H9 (cell line): ENCODE results near the gene CMSS1. TPM values are rescaled to one million over a fixed set of nuclear protein-coding genes. Genes with fewer than 3 reads are reported as not detected.

Experiments used
- DNase-seq: peaks from one replicate; pipeline ENCODE4 v3.0.0-alpha.2; 2017
- H2AFZ ChIP-seq: one replicate; pipeline ENCODE4 v1.6.1; 2013; ENCODE audit warnings: mild to moderate bottlenecking, low read length, control low read depth, moderate library complexity
- H2AK5ac ChIP-seq: 2 replicates; pipeline ENCODE4 v1.6.1; 2013; ENCODE audit warnings: low read length, control low read depth, mixed read lengths; ENCODE audit not compliant: insufficient read length
- H2BK120ac ChIP-seq: one replicate; pipeline ENCODE4 v1.6.1; 2013; ENCODE audit warnings: low read depth, mild to moderate bottlenecking, low read length, control low read depth, inconsistent platforms; ENCODE audit not compliant: poor library complexity, severe bottlenecking
- H2BK12ac ChIP-seq: 2 replicates; pipeline ENCODE4 v1.6.1; 2013; ENCODE audit warnings: low read length, control low read depth, mixed read lengths, low read depth; ENCODE audit not compliant: insufficient read length
- H2BK15ac ChIP-seq: 2 replicates; pipeline ENCODE4 v1.6.1; 2013; ENCODE audit warnings: low read depth, low read length, control low read depth
- H2BK20ac ChIP-seq: one replicate; pipeline ENCODE4 v1.6.1; 2013; ENCODE audit warnings: low read depth, mild to moderate bottlenecking, low read length, control low read depth, inconsistent platforms; ENCODE audit not compliant: poor library complexity, severe bottlenecking
- H2BK5ac ChIP-seq: 2 replicates; pipeline ENCODE4 v1.6.1; 2013; ENCODE audit warnings: low read length, control low read depth, mixed read lengths; ENCODE audit not compliant: insufficient read length
- H3K14ac ChIP-seq: 2 replicates; pipeline ENCODE4 v1.6.1; 2013; ENCODE audit warnings: low read length, control low read depth; ENCODE audit not compliant: insufficient read depth
- H3K18ac ChIP-seq: 2 replicates; pipeline ENCODE4 v1.6.1; 2013; ENCODE audit warnings: low read depth, mild to moderate bottlenecking, mixed read lengths, low read length, control low read depth; ENCODE audit not compliant: insufficient read length
- H3K23ac ChIP-seq: 2 replicates; pipeline ENCODE4 v1.6.1; 2013; ENCODE audit warnings: low read length, control low read depth, mixed read lengths, low read depth; ENCODE audit not compliant: insufficient read length
- H3K23me2 ChIP-seq: 2 replicates; pipeline ENCODE4 v1.6.1; 2013; ENCODE audit warnings: low read depth, mild to moderate bottlenecking, mixed read lengths, low read length, control low read depth; ENCODE audit not compliant: insufficient read length, poor library complexity, severe bottlenecking
- H3K27ac ChIP-seq: 2 replicates; pipeline ENCODE4 v1.5.1; 2013; ENCODE audit warnings: low read length, control low read depth, mixed read lengths, low read depth; ENCODE audit not compliant: insufficient read length
- H3K27me3 ChIP-seq: 2 replicates; pipeline ENCODE4 v1.6.1; 2013; ENCODE audit warnings: low read length, control low read depth, inconsistent platforms; ENCODE audit not compliant: insufficient read depth
- H3K4ac ChIP-seq: 2 replicates; pipeline ENCODE4 v1.6.1; 2013; ENCODE audit warnings: low read depth, mild to moderate bottlenecking, control low read depth, inconsistent platforms, low read length, moderate library complexity
- H3K4me1 ChIP-seq: 2 replicates; pipeline ENCODE4 v1.6.1; 2013; ENCODE audit warnings: low read length, control low read depth, inconsistent platforms; ENCODE audit not compliant: insufficient read depth
- H3K4me2 ChIP-seq: 2 replicates; pipeline ENCODE4 v1.6.1; 2013; ENCODE audit warnings: low read length, control low read depth, mixed read lengths; ENCODE audit not compliant: insufficient read length, insufficient read depth
- H3K56ac ChIP-seq: 2 replicates; pipeline ENCODE4 v1.6.1; 2013; ENCODE audit warnings: low read depth, mild to moderate bottlenecking, mixed read lengths, low read length, control low read depth; ENCODE audit not compliant: insufficient read length
- H3K79me1 ChIP-seq: 2 replicates; pipeline ENCODE4 v1.6.1; 2013; ENCODE audit warnings: low read depth, mild to moderate bottlenecking, moderate library complexity, low read length, control low read depth, inconsistent platforms; ENCODE audit not compliant: insufficient read depth, poor library complexity, severe bottlenecking
- H3K79me2 ChIP-seq: 2 replicates; pipeline ENCODE4 v1.6.1; 2013; ENCODE audit warnings: low read length, control low read depth, inconsistent platforms; ENCODE audit not compliant: insufficient read depth
- H3K9ac ChIP-seq: 2 replicates; pipeline ENCODE4 v1.6.1; 2013; ENCODE audit warnings: low read length, control low read depth, mixed read lengths; ENCODE audit not compliant: insufficient read length; ENCODE audit errors: extremely low read depth
- H3K9me3 ChIP-seq: one replicate; pipeline ENCODE4 v1.6.1; 2013; ENCODE audit warnings: low read depth, low read length, inconsistent platforms; ENCODE audit not compliant: control insufficient read depth
- H3T11ph ChIP-seq: one replicate; pipeline ENCODE4 v1.6.1; 2013; ENCODE audit warnings: mild to moderate bottlenecking, low read length, control low read depth, inconsistent platforms
- H4K20me1 ChIP-seq: one replicate; pipeline ENCODE4 v1.6.1; 2013; ENCODE audit not compliant: control insufficient read depth, insufficient read length, insufficient read depth
- H4K5ac ChIP-seq: 2 replicates; pipeline ENCODE4 v1.6.1; 2013; ENCODE audit warnings: low read depth, mild to moderate bottlenecking, mixed read lengths, low read length, control low read depth; ENCODE audit not compliant: insufficient read length
- H4K8ac ChIP-seq: replicated peaks from 2 replicates; pipeline ENCODE4 v1.6.1; 2013; ENCODE audit warnings: low read length, control low read depth, mixed read lengths, low read depth; ENCODE audit not compliant: insufficient read length
- H4K91ac ChIP-seq: 2 replicates; pipeline ENCODE4 v1.6.1; 2013; ENCODE audit warnings: low read depth, mild to moderate bottlenecking, moderate library complexity, mixed read lengths, low read length, control low read depth; ENCODE audit not compliant: insufficient read length
- H3K27ac Mint-ChIP-seq, 3 experiments: 2 replicates in 2 of 3; 3 replicates in 1 of 3; pipeline ENCODE4 v1.8.0; 2020 to 2021; ENCODE audit warnings: mixed read lengths in 3 of 3, mild to moderate bottlenecking in 1 of 3, moderate library complexity in 1 of 3
- H3K27me3 Mint-ChIP-seq: 2 replicates; pipeline ENCODE4 v1.8.0; 2021; ENCODE audit warnings: low read depth, mild to moderate bottlenecking, moderate library complexity, mixed read lengths
- H3K36me3 Mint-ChIP-seq, 3 experiments: 2 replicates in 2 of 3; 3 replicates in 1 of 3; pipeline ENCODE4 v1.8.0; 2020 to 2021; ENCODE audit warnings: low read depth in 3 of 3, mixed read lengths in 3 of 3; ENCODE audit not compliant: insufficient read depth in 1 of 3
- H3K4me1 Mint-ChIP-seq, 2 experiments: 2 replicates each; pipeline ENCODE4 v1.8.0; 2020; ENCODE audit warnings: mixed read lengths in 2 of 2
- H3K4me3 Mint-ChIP-seq, 2 experiments: 2 replicates in 1 of 2; 3 replicates in 1 of 2; pipeline ENCODE4 v1.8.0; 2020 to 2021; ENCODE audit warnings: mild to moderate bottlenecking in 2 of 2, mixed read lengths in 2 of 2, moderate library complexity in 1 of 2
- H3K9me3 Mint-ChIP-seq, 2 experiments: 2 replicates in 1 of 2; 3 replicates in 1 of 2; pipeline ENCODE4 v1.8.0; 2020; ENCODE audit warnings: mild to moderate bottlenecking in 2 of 2, mixed read lengths in 2 of 2, moderate library complexity in 1 of 2
- CTCF ChIP-seq: fragments of 200-600 bp; sonication (generic); conservative IDR thresholded peaks from 3 replicates; pipeline ENCODE4 v1.8.0; 2021; ENCODE audit warnings: antibody characterized with exemption, mild to moderate bottlenecking
- WGBS: extraction: QIAGEN DNeasy Blood & Tissue Kit; methylation state at CpG from one replicate; pipeline ENCODE4 v1.1.7; 2013; ENCODE audit warnings: missing lambda C conversion rate, low lambda C conversion rate, mixed read lengths; ENCODE audit not compliant: insufficient read length; ENCODE audit errors: extremely low coverage; 5-methylcytosine and 5-hydroxymethylcytosine counted together
- total RNA-seq: library from RNA; stranded (reverse); gene quantifications from 2 replicates; pipeline ENCODE4 v1.2.1, GENCODE V29; 2021

CMSS1 gene
- total RNA-seq, 1 experiment from 2014 or later: 61.8 TPM

DNA sequence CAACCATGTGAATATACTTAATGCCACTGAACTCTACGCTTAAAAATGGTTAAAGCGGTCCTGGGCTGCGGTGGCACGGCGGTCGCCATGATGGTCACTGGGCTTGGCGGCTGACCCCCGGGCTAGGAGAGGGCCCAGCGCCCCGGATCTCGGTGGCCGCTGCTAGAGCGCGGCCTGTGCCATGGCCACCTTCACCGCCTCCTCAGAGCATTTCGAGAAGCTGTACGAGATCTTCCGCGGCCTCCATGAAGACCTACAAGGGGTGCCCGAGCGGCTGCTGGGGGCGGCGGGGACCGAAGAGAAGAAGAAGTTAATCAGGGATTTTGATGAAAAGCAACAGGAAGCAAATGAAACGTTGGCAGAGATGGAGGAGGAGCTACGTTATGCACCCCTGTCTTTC, 407.5 kb downstream of the CMSS1 start:
- H3K27me3 Mint-ChIP-seq: no peaks in the 10 kb centered on the region; the same call in 1 of the 2 replicates
- WGBS: no CpG with 5 or more reads among the region's 26 CpGs

More for the DNA sequence above, 407.5 kb downstream of the CMSS1 start:
- no peak overlapping the region for H3K4me3 Mint-ChIP-seq
- Histone ChIP-seq H3K4ac (no peak overlapping the region), H2BK120ac (no peak overlapping the region), H3K27ac (no peak overlapping the region), H3K4me1 (no peaks in the 10 kb centered on the region), H4K8ac (no peak overlapping the region), H3K4me2 (no peak overlapping the region), H3K9me3 (no peaks in the 10 kb centered on the region), H3K79me1 (no peaks in the 10 kb centered on the region), H2AFZ (no peak overlapping the region), H2BK20ac (no peak overlapping the region), H3K27me3 (no peaks in the 10 kb centered on the region), H2BK5ac (no peak overlapping the region), H3T11ph (no peak overlapping the region), H3K23ac (no peak overlapping the region), H4K20me1 (no peaks in the 10 kb centered on the region), H3K79me2 (no peaks in the 10 kb centered on the region), H2AK5ac (no peak overlapping the region), H2BK15ac (no peak overlapping the region), H3K18ac (no peak overlapping the region), H4K91ac (no peak overlapping the region), H3K56ac (no peak overlapping the region), H3K9ac (no peak overlapping the region), H3K23me2 (no peaks in the 10 kb centered on the region), H3K14ac (no peak overlapping the region), H4K5ac (no peak overlapping the region), H2BK12ac (no peak overlapping the region)
- H3K9me3 Mint-ChIP-seq: peaks cover 9 to 14% of the 10 kb centered on the region in 2 experiments
- no peak for TF ChIP-seq CTCF
- no peak overlapping the region; a peak in 1 of 7 replicates for H3K27ac Mint-ChIP-seq
- DNase-seq: no peak
- H3K36me3 Mint-ChIP-seq: peaks cover 4 to 9% (median 5%) of the 10 kb centered on the region in 3 experiments; a peak in 6 of 7 replicates
- H3K4me1 Mint-ChIP-seq: no peaks in the 10 kb centered on the region
